ENCODE data around the gene STAM.
"Not testable (repeated sequence)": the region's sequence is repeated elsewhere in the genome, so short reads cannot be mapped to it uniquely, and the experiment has no call there.

The STAM gene

GRCh38 chr10:17626656-17627055 is 17.3 kb upstream of the STAM start:
- H3K9me2 ChIP-seq (replicated peaks; ENCODE audit: low read depth, low read length), result no peaks in the 10 kb centered on the region
- H3K27me3 ChIP-seq (ENCODE audit: insufficient read depth, low read length, poor library complexity, severe bottlenecking), result no peaks in the 10 kb centered on the region
- TF ChIP-seq EZH2phosphoT487 (IDR thresholded peaks at IDR 0.05; ENCODE audit: borderline replicate concordance), result no peak
- no peak for TF ChIP-seq CTCF (conservative IDR thresholded peaks at IDR 0.05; ENCODE audit: low read length)
- H2AFZ ChIP-seq (ENCODE audit: low read length), result no peak overlapping the region
- H4K20me1 ChIP-seq (ENCODE audit: insufficient read depth, low read length, poor library complexity, severe bottlenecking), result no peaks in the 10 kb centered on the region
- no peaks in the 10 kb centered on the region for H3K9me3 ChIP-seq (ENCODE audit: insufficient read depth, low read depth, low read length)
- no peaks in the 10 kb centered on the region for H3K4me1 ChIP-seq (ENCODE audit: insufficient read depth, low read length, poor library complexity, severe bottlenecking)
- H3K9ac ChIP-seq (ENCODE audit: low read depth, low read length, poor library complexity, severe bottlenecking), result no peak overlapping the region
- no peaks in the 10 kb centered on the region for H3F3A ChIP-seq (ENCODE audit: low read depth)
- H3K4me3 ChIP-seq (ENCODE audit: low read length, poor library complexity, severe bottlenecking), result no peak overlapping the region
- no peaks in the 10 kb centered on the region for H3K79me2 ChIP-seq (ENCODE audit: insufficient read depth, low read length)
- H3K36me3 ChIP-seq (ENCODE audit: insufficient read depth, low read length), result no peaks in the 10 kb centered on the region
- H3K4me2 ChIP-seq (ENCODE audit: low read depth, low read length, poor library complexity, severe bottlenecking), result no peak overlapping the region

GRCh38 chr10:17632590-17632989 is 11.4 kb upstream of the STAM start:
- H3K79me2 ChIP-seq (ENCODE audit: insufficient read depth, low read length); H3K9me3 ChIP-seq (ENCODE audit: insufficient read depth, low read depth, low read length); H4K20me1 ChIP-seq (ENCODE audit: insufficient read depth, low read length, poor library complexity, severe bottlenecking); H3K4me2 ChIP-seq (ENCODE audit: low read depth, low read length, poor library complexity, severe bottlenecking); H3K4me3 ChIP-seq (ENCODE audit: low read length, poor library complexity, severe bottlenecking); H3K36me3 ChIP-seq (ENCODE audit: insufficient read depth, low read length); H2AFZ ChIP-seq (ENCODE audit: low read length); H3K9ac ChIP-seq (ENCODE audit: low read depth, low read length, poor library complexity, severe bottlenecking); H3K27me3 ChIP-seq (ENCODE audit: insufficient read depth, low read length, poor library complexity, severe bottlenecking); H3F3A ChIP-seq (ENCODE audit: low read depth); H3K9me2 ChIP-seq (replicated peaks; ENCODE audit: low read depth, low read length); H3K4me1 ChIP-seq (ENCODE audit: insufficient read depth, low read length, poor library complexity, severe bottlenecking): not testable (repeated sequence)

- no peaks in the 10 kb centered on the region for H3K27me3 ChIP-seq (ENCODE audit: insufficient read depth, low read length, poor library complexity, severe bottlenecking)
- no peak overlapping the region for H3K9ac ChIP-seq (ENCODE audit: low read depth, low read length, poor library complexity, severe bottlenecking)
- H3K9me2 ChIP-seq (replicated peaks; ENCODE audit: low read depth, low read length), result no peaks in the 10 kb centered on the region
- no peaks in the 10 kb centered on the region for H3F3A ChIP-seq (ENCODE audit: low read depth)
- no peaks in the 10 kb centered on the region for H3K36me3 ChIP-seq (ENCODE audit: insufficient read depth, low read length)
- H3K9me3 ChIP-seq (ENCODE audit: insufficient read depth, low read depth, low read length), result no peaks in the 10 kb centered on the region
- H2AFZ ChIP-seq (ENCODE audit: low read length), result no peak overlapping the region
- no peaks in the 10 kb centered on the region for H3K79me2 ChIP-seq (ENCODE audit: insufficient read depth, low read length)
- H3K4me2 ChIP-seq (ENCODE audit: low read depth, low read length, poor library complexity, severe bottlenecking), result no peak overlapping the region
- no peak overlapping the region for H3K4me3 ChIP-seq (ENCODE audit: low read length, poor library complexity, severe bottlenecking)
- no peaks in the 10 kb centered on the region for H4K20me1 ChIP-seq (ENCODE audit: insufficient read depth, low read length, poor library complexity, severe bottlenecking)
- TF ChIP-seq EZH2phosphoT487 (IDR thresholded peaks at IDR 0.05; ENCODE audit: borderline replicate concordance), result no peak
- TF ChIP-seq CTCF (conservative IDR thresholded peaks at IDR 0.05; ENCODE audit: low read length), result no peak
- no peaks in the 10 kb centered on the region for H3K4me1 ChIP-seq (ENCODE audit: insufficient read depth, low read length, poor library complexity, severe bottlenecking)
Observed at GRCh38 chr10:17633353-17633752, 10.6 kb upstream of the STAM start.

GRCh38 chr10:17637869-17638268 is 6.1 kb upstream of the STAM start:
- H3K4me2 ChIP-seq (ENCODE audit: low read depth, low read length, poor library complexity, severe bottlenecking), result no peak overlapping the region
- H3K27me3 ChIP-seq (ENCODE audit: insufficient read depth, low read length, poor library complexity, severe bottlenecking), result no peaks in the 10 kb centered on the region
- no peaks in the 10 kb centered on the region for H3K9me2 ChIP-seq (replicated peaks; ENCODE audit: low read depth, low read length)
- H3K79me2 ChIP-seq (ENCODE audit: insufficient read depth, low read length), result peaks cover 18% of the 10 kb centered on the region
- no peaks in the 10 kb centered on the region for H3K9me3 ChIP-seq (ENCODE audit: insufficient read depth, low read depth, low read length)
- no peak overlapping the region for H2AFZ ChIP-seq (ENCODE audit: low read length)
- H4K20me1 ChIP-seq (ENCODE audit: insufficient read depth, low read length, poor library complexity, severe bottlenecking), result peaks cover under 1% of the 10 kb centered on the region
- H3K4me1 ChIP-seq (ENCODE audit: insufficient read depth, low read length, poor library complexity, severe bottlenecking), result peaks cover 14% of the 10 kb centered on the region
- H3K4me3 ChIP-seq (ENCODE audit: low read length, poor library complexity, severe bottlenecking), result no peak overlapping the region
- H3F3A ChIP-seq (ENCODE audit: low read depth), result no peaks in the 10 kb centered on the region
- no peak for TF ChIP-seq EZH2phosphoT487 (IDR thresholded peaks at IDR 0.05; ENCODE audit: borderline replicate concordance)
- TF ChIP-seq CTCF (conservative IDR thresholded peaks at IDR 0.05; ENCODE audit: low read length), result no peak
- H3K9ac ChIP-seq (ENCODE audit: low read depth, low read length, poor library complexity, severe bottlenecking), result no peak overlapping the region
- H3K36me3 ChIP-seq (ENCODE audit: insufficient read depth, low read length), result no peaks in the 10 kb centered on the region

Data from Loucy (cell line).